IMR-90 (cell line): Measurements from ENCODE around the gene ANKRD55. TPM values are rescaled to one million over a fixed set of nuclear protein-coding genes. Genes with fewer than 3 reads are reported as not detected.
"Not testable (repeated sequence)": the region's sequence is repeated elsewhere in the genome, so short reads cannot be mapped to it uniquely, and the experiment has no call there.

Experiments
- ATAC-seq: fragments of 200-7000 bp; cut with Tn5 transposase; 2 replicates; pipeline ENCODE4 v1.9.1; 2020; ENCODE audit warnings: low read depth, mild to moderate bottlenecking, moderate library complexity
- BruUV-seq: library from RNA; stranded (reverse); fragments of 400-500 nt; replicated peaks from 2 replicates; lab custom pipeline; 2021; lab: Mats Ljungman, UMichigan
- CTCF ChIA-PET: fragments of 300-600 bp; formaldehyde crosslinking; extraction: SDS; loops from one replicate; lab custom pipeline; 2021; ENCODE audit warnings: antibody characterized with exemption; lab: Yijun Ruan, JAX
- POLR2A ChIA-PET: fragments of 300-600 bp; sonication (Branson Sonifier 250); formaldehyde crosslinking; loops from one replicate; lab custom pipeline; 2022; ENCODE audit warnings: antibody characterized with exemption; ENCODE audit not compliant: unreplicated experiment; lab: Charles Lee
- DNase-seq: peaks from one replicate; pipeline ENCODE4 v3.0.0; 2013
- H2AFZ ChIP-seq: replicated peaks from 2 replicates; pipeline ENCODE3; 2013; ENCODE audit warnings: low read length, mild to moderate bottlenecking; ENCODE audit not compliant: poor library complexity
- H2AK5ac ChIP-seq: 2 replicates; pipeline ENCODE4 v1.6.1; 2013; ENCODE audit warnings: low read depth, low read length, inconsistent platforms
- H2AK9ac ChIP-seq: replicated peaks from 2 replicates; pipeline ENCODE3; 2013; ENCODE audit warnings: mild to moderate bottlenecking, low read depth, low read length, moderate library complexity; ENCODE audit not compliant: poor library complexity
- H2BK120ac ChIP-seq: 2 replicates; pipeline ENCODE4 v1.6.1; 2013; ENCODE audit warnings: low read depth, low read length, inconsistent platforms
- H2BK15ac ChIP-seq: 3 replicates; pipeline ENCODE4 v1.6.1; 2013; ENCODE audit warnings: low read depth, low read length, inconsistent platforms
- H2BK20ac ChIP-seq: 2 replicates; pipeline ENCODE4 v1.6.1; 2013; ENCODE audit warnings: low read depth, mild to moderate bottlenecking, inconsistent platforms, low read length, moderate library complexity
- H2BK5ac ChIP-seq: 2 replicates; pipeline ENCODE4 v1.6.1; 2013; ENCODE audit warnings: mild to moderate bottlenecking, low read depth, low read length, inconsistent platforms; ENCODE audit not compliant: poor library complexity, severe bottlenecking
- H3K14ac ChIP-seq: replicated peaks from 2 replicates; pipeline ENCODE4 v1.6.1; 2013; ENCODE audit warnings: low read depth, low read length, inconsistent platforms
- H3K18ac ChIP-seq: 2 replicates; pipeline ENCODE4 v1.6.1; 2013; ENCODE audit warnings: low read depth, low read length, control low read depth
- H3K23ac ChIP-seq: 2 replicates; pipeline ENCODE4 v1.6.1; 2013; ENCODE audit warnings: low read depth, low read length, inconsistent platforms
- H3K27ac ChIP-seq: 2 replicates; pipeline ENCODE4 v1.5.1; 2013; ENCODE audit warnings: mild to moderate bottlenecking, control low read depth, low read length; ENCODE audit not compliant: insufficient read depth
- H3K27me3 ChIP-seq: 2 replicates; pipeline ENCODE4 v1.6.1; 2013; ENCODE audit warnings: low read length; ENCODE audit not compliant: control insufficient read depth, insufficient read depth
- H3K36me3 ChIP-seq: 2 replicates; pipeline ENCODE4 v1.6.1; 2013; ENCODE audit warnings: low read length, mixed read lengths; ENCODE audit not compliant: control insufficient read depth, insufficient read depth
- H3K4ac ChIP-seq: 2 replicates; pipeline ENCODE4 v1.6.1; 2013; ENCODE audit warnings: low read depth, low read length, inconsistent platforms
- H3K4me1 ChIP-seq: 2 replicates; pipeline ENCODE4 v1.6.1; 2013; ENCODE audit warnings: low read length, mixed read lengths; ENCODE audit not compliant: control insufficient read depth, insufficient read depth
- H3K4me2 ChIP-seq: 2 replicates; pipeline ENCODE4 v1.6.1; 2013; ENCODE audit warnings: low read depth, mild to moderate bottlenecking, control low read depth, low read length, moderate library complexity
- H3K4me3 ChIP-seq: 2 replicates; pipeline ENCODE4 v1.5.1; 2013; ENCODE audit warnings: low read depth, mild to moderate bottlenecking, control low read depth, low read length, moderate library complexity; ENCODE audit not compliant: insufficient read depth
- H3K56ac ChIP-seq: 2 replicates; pipeline ENCODE4 v1.6.1; 2013; ENCODE audit warnings: low read length, inconsistent platforms; ENCODE audit not compliant: insufficient read depth; ENCODE audit errors: extremely low read depth
- H3K79me1 ChIP-seq, 2 experiments: 2 replicates each; pipeline ENCODE4 v1.6.1; 2013; ENCODE audit warnings: low read length in 2 of 2, inconsistent platforms in 1 of 2, low read depth in 1 of 2
- H3K9ac ChIP-seq: 2 replicates; pipeline ENCODE4 v1.6.1; 2013; ENCODE audit warnings: low read depth, low read length, control low read depth
- H3K9me1 ChIP-seq: 2 replicates; pipeline ENCODE4 v1.6.1; 2013; ENCODE audit warnings: low read length, inconsistent platforms; ENCODE audit not compliant: insufficient read depth
- H3K9me3 ChIP-seq: 2 replicates; pipeline ENCODE4 v1.6.1; 2013; ENCODE audit warnings: low read length; ENCODE audit not compliant: control insufficient read depth, insufficient read depth
- H4K20me1 ChIP-seq: 2 replicates; pipeline ENCODE4 v1.6.1; 2013; ENCODE audit warnings: low read length, inconsistent platforms; ENCODE audit not compliant: insufficient read depth
- H4K5ac ChIP-seq: 2 replicates; pipeline ENCODE4 v1.6.1; 2013; ENCODE audit warnings: mild to moderate bottlenecking, low read depth, low read length, control low read depth
- H4K8ac ChIP-seq, 2 experiments: 2 replicates each; pipeline ENCODE4 v1.6.1; 2013; ENCODE audit warnings: low read depth in 2 of 2, low read length in 2 of 2, control low read depth in 1 of 2, inconsistent platforms in 1 of 2
- H4K91ac ChIP-seq: 2 replicates; pipeline ENCODE4 v1.6.1; 2013; ENCODE audit warnings: low read depth, low read length, inconsistent platforms; ENCODE audit not compliant: insufficient read depth
- WGBS, 2 experiments: methylation state at CpG; one replicate each; pipeline versions ENCODE4 v1.1.5 to v1.1.7; 2013; ENCODE audit warnings: missing lambda C conversion rate in 2 of 2; ENCODE audit not compliant: insufficient read length in 1 of 2; ENCODE audit errors: extremely low coverage in 2 of 2; 5-methylcytosine and 5-hydroxymethylcytosine counted together
- dilution Hi-C: fragments of 300-500 bp; cut with HindIII; formaldehyde crosslinking; loops from one replicate; pipeline ENCODE4 v1.14.3; 2018; ENCODE audit warnings: low sequenced_read_pairs; ENCODE audit not compliant: unreplicated experiment
- in situ Hi-C: fragments of 300-500 bp; cut with MboI; formaldehyde crosslinking; loops from 3 replicates; pipeline ENCODE4 v1.14.3; 2019; ENCODE audit warnings: low sequenced_read_pairs, inconsistent platforms, mixed read lengths
- intact Hi-C: fragments of 100-400 bp; cut with micrococcal nuclease; formaldehyde crosslinking; loops from 2 replicates; pipeline ENCODE4 v1.10.0; 2022
- polyA plus RNA-seq, 3 experiments: library from polyadenylated mRNA; depleted of rRNA; stranded (reverse); fragments of >200 nt; gene quantifications; 2 replicates each; pipeline ENCODE4 v1.2.3, GENCODE V29; 2012; ENCODE audit warnings: low replicate concordance in 1 of 3
- total RNA-seq: library from RNA; depleted of rRNA; stranded (reverse); fragments of >200 nt; gene quantifications from 2 replicates; pipeline ENCODE4 v1.2.3, GENCODE V29; 2012

ANKRD55 gene
- total and polyA plus RNA-seq, 2 of the 4 experiments (the other 2 are of a cell fraction), result not detected

DNA sequence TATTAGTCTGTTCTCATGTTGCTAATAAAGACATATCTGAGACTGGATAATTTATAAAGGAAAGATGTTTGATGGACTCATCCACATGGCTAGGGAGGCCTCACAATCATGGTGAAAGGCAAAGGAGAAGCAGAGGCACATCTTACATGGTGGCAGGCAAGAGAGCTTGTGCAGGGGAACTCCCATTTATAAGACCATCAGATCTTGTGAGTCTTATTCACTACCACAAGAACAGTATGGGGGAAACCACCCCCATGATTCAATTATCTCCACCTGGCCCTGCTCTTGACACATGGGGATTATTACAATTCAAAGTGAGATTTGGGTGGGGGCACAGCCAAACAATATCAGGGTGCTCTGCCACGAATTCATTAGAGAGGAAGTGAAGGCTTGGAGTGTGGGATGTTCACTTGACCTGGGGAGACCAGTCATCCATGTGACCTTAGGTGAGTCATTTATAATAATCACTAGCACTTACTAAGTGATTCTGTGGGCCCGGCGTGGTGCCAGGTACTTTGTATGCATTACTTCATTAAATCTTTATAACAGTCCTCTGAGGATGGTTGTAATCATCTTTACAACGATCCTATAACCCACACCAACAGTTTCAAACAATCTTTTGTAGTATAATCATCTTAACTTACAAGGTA is 19.1 kb downstream of the ANKRD55 start:
- CTCF ChIA-PET, result not testable (repeated sequence)

More for the DNA sequence above, 19.1 kb downstream of the ANKRD55 start:
- H4K5ac ChIP-seq, H3K18ac ChIP-seq, H2AK5ac ChIP-seq, H3K4me3 ChIP-seq, H3K4ac ChIP-seq, H4K8ac ChIP-seq, H2AFZ ChIP-seq, H3K79me1 ChIP-seq, H2BK20ac ChIP-seq, H3K4me1 ChIP-seq, H3K9me1 ChIP-seq, H2BK15ac ChIP-seq, H3K9me3 ChIP-seq, ATAC-seq, BruUV-seq, in situ Hi-C loops, H3K56ac ChIP-seq, H4K91ac ChIP-seq, H4K20me1 ChIP-seq, H3K14ac ChIP-seq, H3K23ac ChIP-seq, POLR2A ChIA-PET, H3K9ac ChIP-seq, H3K27me3 ChIP-seq, H3K36me3 ChIP-seq, DNase-seq, H2BK5ac ChIP-seq, H3K4me2 ChIP-seq, H3K27ac ChIP-seq, dilution Hi-C loops, H2AK9ac ChIP-seq: not testable (repeated sequence)
- no CpG with 5 or more reads among the region's 4 CpGs for WGBS, 2 experiments
- intact Hi-C loops, result loop anchor here (5.0 kb wide), 1 partner anchor 43 kb away; no protein-coding TSS in a partner anchor
- peak overlapping the region; percentile 52; the same call in 1 of the 2 replicates for H2BK120ac ChIP-seq
